H9 (cell line): Measurements from ENCODE around the gene KRTAP10-4. TPM values are rescaled to one million over a fixed set of nuclear protein-coding genes. Genes with fewer than 3 reads are reported as not detected.
A peak's percentile ranks its signal among the peaks of the same experiment; 100 is the strongest.

Experiments used
- DNase-seq: peaks from one replicate; pipeline ENCODE4 v3.0.0-alpha.2; 2017
- H2AFZ ChIP-seq: one replicate; pipeline ENCODE4 v1.6.1; 2013; ENCODE audit warnings: mild to moderate bottlenecking, low read length, control low read depth, moderate library complexity
- H2AK5ac ChIP-seq: 2 replicates; pipeline ENCODE4 v1.6.1; 2013; ENCODE audit warnings: low read length, control low read depth, mixed read lengths; ENCODE audit not compliant: insufficient read length
- H2BK120ac ChIP-seq: one replicate; pipeline ENCODE4 v1.6.1; 2013; ENCODE audit warnings: low read depth, mild to moderate bottlenecking, low read length, control low read depth, inconsistent platforms; ENCODE audit not compliant: poor library complexity, severe bottlenecking
- H2BK12ac ChIP-seq: 2 replicates; pipeline ENCODE4 v1.6.1; 2013; ENCODE audit warnings: low read length, control low read depth, mixed read lengths, low read depth; ENCODE audit not compliant: insufficient read length
- H2BK15ac ChIP-seq: 2 replicates; pipeline ENCODE4 v1.6.1; 2013; ENCODE audit warnings: low read depth, low read length, control low read depth
- H2BK20ac ChIP-seq: one replicate; pipeline ENCODE4 v1.6.1; 2013; ENCODE audit warnings: low read depth, mild to moderate bottlenecking, low read length, control low read depth, inconsistent platforms; ENCODE audit not compliant: poor library complexity, severe bottlenecking
- H2BK5ac ChIP-seq: 2 replicates; pipeline ENCODE4 v1.6.1; 2013; ENCODE audit warnings: low read length, control low read depth, mixed read lengths; ENCODE audit not compliant: insufficient read length
- H3K14ac ChIP-seq: 2 replicates; pipeline ENCODE4 v1.6.1; 2013; ENCODE audit warnings: low read length, control low read depth; ENCODE audit not compliant: insufficient read depth
- H3K18ac ChIP-seq: 2 replicates; pipeline ENCODE4 v1.6.1; 2013; ENCODE audit warnings: low read depth, mild to moderate bottlenecking, mixed read lengths, low read length, control low read depth; ENCODE audit not compliant: insufficient read length
- H3K23ac ChIP-seq: 2 replicates; pipeline ENCODE4 v1.6.1; 2013; ENCODE audit warnings: low read length, control low read depth, mixed read lengths, low read depth; ENCODE audit not compliant: insufficient read length
- H3K23me2 ChIP-seq: 2 replicates; pipeline ENCODE4 v1.6.1; 2013; ENCODE audit warnings: low read depth, mild to moderate bottlenecking, mixed read lengths, low read length, control low read depth; ENCODE audit not compliant: insufficient read length, poor library complexity, severe bottlenecking
- H3K27ac ChIP-seq: 2 replicates; pipeline ENCODE4 v1.5.1; 2013; ENCODE audit warnings: low read length, control low read depth, mixed read lengths, low read depth; ENCODE audit not compliant: insufficient read length
- H3K27me3 ChIP-seq: 2 replicates; pipeline ENCODE4 v1.6.1; 2013; ENCODE audit warnings: low read length, control low read depth, inconsistent platforms; ENCODE audit not compliant: insufficient read depth
- H3K4ac ChIP-seq: 2 replicates; pipeline ENCODE4 v1.6.1; 2013; ENCODE audit warnings: low read depth, mild to moderate bottlenecking, control low read depth, inconsistent platforms, low read length, moderate library complexity
- H3K4me1 ChIP-seq: 2 replicates; pipeline ENCODE4 v1.6.1; 2013; ENCODE audit warnings: low read length, control low read depth, inconsistent platforms; ENCODE audit not compliant: insufficient read depth
- H3K4me2 ChIP-seq: 2 replicates; pipeline ENCODE4 v1.6.1; 2013; ENCODE audit warnings: low read length, control low read depth, mixed read lengths; ENCODE audit not compliant: insufficient read length, insufficient read depth
- H3K56ac ChIP-seq: 2 replicates; pipeline ENCODE4 v1.6.1; 2013; ENCODE audit warnings: low read depth, mild to moderate bottlenecking, mixed read lengths, low read length, control low read depth; ENCODE audit not compliant: insufficient read length
- H3K79me1 ChIP-seq: 2 replicates; pipeline ENCODE4 v1.6.1; 2013; ENCODE audit warnings: low read depth, mild to moderate bottlenecking, moderate library complexity, low read length, control low read depth, inconsistent platforms; ENCODE audit not compliant: insufficient read depth, poor library complexity, severe bottlenecking
- H3K79me2 ChIP-seq: 2 replicates; pipeline ENCODE4 v1.6.1; 2013; ENCODE audit warnings: low read length, control low read depth, inconsistent platforms; ENCODE audit not compliant: insufficient read depth
- H3K9ac ChIP-seq: 2 replicates; pipeline ENCODE4 v1.6.1; 2013; ENCODE audit warnings: low read length, control low read depth, mixed read lengths; ENCODE audit not compliant: insufficient read length; ENCODE audit errors: extremely low read depth
- H3K9me3 ChIP-seq: one replicate; pipeline ENCODE4 v1.6.1; 2013; ENCODE audit warnings: low read depth, low read length, inconsistent platforms; ENCODE audit not compliant: control insufficient read depth
- H3T11ph ChIP-seq: one replicate; pipeline ENCODE4 v1.6.1; 2013; ENCODE audit warnings: mild to moderate bottlenecking, low read length, control low read depth, inconsistent platforms
- H4K20me1 ChIP-seq: one replicate; pipeline ENCODE4 v1.6.1; 2013; ENCODE audit not compliant: control insufficient read depth, insufficient read length, insufficient read depth
- H4K5ac ChIP-seq: 2 replicates; pipeline ENCODE4 v1.6.1; 2013; ENCODE audit warnings: low read depth, mild to moderate bottlenecking, mixed read lengths, low read length, control low read depth; ENCODE audit not compliant: insufficient read length
- H4K8ac ChIP-seq: replicated peaks from 2 replicates; pipeline ENCODE4 v1.6.1; 2013; ENCODE audit warnings: low read length, control low read depth, mixed read lengths, low read depth; ENCODE audit not compliant: insufficient read length
- H4K91ac ChIP-seq: 2 replicates; pipeline ENCODE4 v1.6.1; 2013; ENCODE audit warnings: low read depth, mild to moderate bottlenecking, moderate library complexity, mixed read lengths, low read length, control low read depth; ENCODE audit not compliant: insufficient read length
- H3K27ac Mint-ChIP-seq, 3 experiments: 2 replicates in 2 of 3; 3 replicates in 1 of 3; pipeline ENCODE4 v1.8.0; 2020 to 2021; ENCODE audit warnings: mixed read lengths in 3 of 3, mild to moderate bottlenecking in 1 of 3, moderate library complexity in 1 of 3
- H3K27me3 Mint-ChIP-seq: 2 replicates; pipeline ENCODE4 v1.8.0; 2021; ENCODE audit warnings: low read depth, mild to moderate bottlenecking, moderate library complexity, mixed read lengths
- H3K36me3 Mint-ChIP-seq, 3 experiments: 2 replicates in 2 of 3; 3 replicates in 1 of 3; pipeline ENCODE4 v1.8.0; 2020 to 2021; ENCODE audit warnings: low read depth in 3 of 3, mixed read lengths in 3 of 3; ENCODE audit not compliant: insufficient read depth in 1 of 3
- H3K4me1 Mint-ChIP-seq, 2 experiments: 2 replicates each; pipeline ENCODE4 v1.8.0; 2020; ENCODE audit warnings: mixed read lengths in 2 of 2
- H3K4me3 Mint-ChIP-seq, 2 experiments: 2 replicates in 1 of 2; 3 replicates in 1 of 2; pipeline ENCODE4 v1.8.0; 2020 to 2021; ENCODE audit warnings: mild to moderate bottlenecking in 2 of 2, mixed read lengths in 2 of 2, moderate library complexity in 1 of 2
- H3K9me3 Mint-ChIP-seq, 2 experiments: 2 replicates in 1 of 2; 3 replicates in 1 of 2; pipeline ENCODE4 v1.8.0; 2020; ENCODE audit warnings: mild to moderate bottlenecking in 2 of 2, mixed read lengths in 2 of 2, moderate library complexity in 1 of 2
- CTCF ChIP-seq: fragments of 200-600 bp; sonication (generic); conservative IDR thresholded peaks from 3 replicates; pipeline ENCODE4 v1.8.0; 2021; ENCODE audit warnings: antibody characterized with exemption, mild to moderate bottlenecking
- whole genome bisulfite sequencing: extraction: QIAGEN DNeasy Blood & Tissue Kit; methylation state at CpG from one replicate; pipeline ENCODE4 v1.1.7; 2013; ENCODE audit warnings: missing lambda C conversion rate, low lambda C conversion rate, mixed read lengths; ENCODE audit not compliant: insufficient read length; ENCODE audit errors: extremely low coverage; 5-methylcytosine and 5-hydroxymethylcytosine counted together
- total RNA-seq: library from RNA; stranded (reverse); gene quantifications from 2 replicates; pipeline ENCODE4 v1.2.1, GENCODE V29; 2021

Gene KRTAP10-4
- total RNA-seq, 1 experiment from 2014 or later = not detected

- H2AFZ ChIP-seq = no peak overlapping the region
- H3K4me2 ChIP-seq = no peak overlapping the region
- H4K20me1 ChIP-seq = no peaks in the 10 kb centered on the region
- no peak overlapping the region for H3K4ac ChIP-seq
- no peak overlapping the region for H2BK15ac ChIP-seq
- no peaks in the 10 kb centered on the region for H3K23me2 ChIP-seq
- no peaks in the 10 kb centered on the region for H3K4me1 ChIP-seq
- H3K4me1 Mint-ChIP-seq = peaks cover 5 to 15% of the 10 kb centered on the region in 2 experiments
- no peaks in the 10 kb centered on the region for H3K79me1 ChIP-seq
- H2BK12ac ChIP-seq = no peak overlapping the region
- H4K8ac ChIP-seq = no peak overlapping the region
- no peak overlapping the region for H3K18ac ChIP-seq
- H3K27ac ChIP-seq = no peak overlapping the region
- peaks cover 23% of the 10 kb centered on the region for H3K27me3 Mint-ChIP-seq
- no peak overlapping the region for H2BK20ac ChIP-seq
- no peak overlapping the region for H3K27ac Mint-ChIP-seq
- no peak overlapping the region for H2BK5ac ChIP-seq
- no peak overlapping the region for H3K9ac ChIP-seq
- H3K27me3 ChIP-seq = no peaks in the 10 kb centered on the region
- H2AK5ac ChIP-seq = no peak overlapping the region
- TF ChIP-seq CTCF = 0 out of 3 replicates have a peak, but pooled peaks have one; percentile 18
- H3K79me2 ChIP-seq = no peaks in the 10 kb centered on the region
- H3K9me3 ChIP-seq = no peaks in the 10 kb centered on the region
- H3T11ph ChIP-seq = no peak overlapping the region
- DNase-seq = no peak
- peaks cover 3 to 35% (median 15%) of the 10 kb centered on the region in 3 experiments; a peak in 5 of 7 replicates for H3K36me3 Mint-ChIP-seq
- WGBS = no CpG with 5 or more reads among the region's 21 CpGs
- H3K4me3 Mint-ChIP-seq = peak overlapping the region in 1 of 2 experiments; percentile 56; a peak in 2 of 5 replicates
- H3K56ac ChIP-seq = no peak overlapping the region
- no peak overlapping the region for H2BK120ac ChIP-seq
- H3K23ac ChIP-seq = no peak overlapping the region
- H4K91ac ChIP-seq = no peak overlapping the region
- no peak overlapping the region for H4K5ac ChIP-seq
- peaks cover 33 to 35% of the 10 kb centered on the region in 2 experiments for H3K9me3 Mint-ChIP-seq
- no peak overlapping the region for H3K14ac ChIP-seq
Observed at GRCh38 chr21:44574457-44575306, 1.2 kb downstream of the KRTAP10-4 start.
